Stimulated activated CD4-positive, alpha-beta T cell treated with anti-CD3 and anti-CD28 coated beads, Interleukin-2, amount 100 ng/mL, for 48 hours (primary cell): ENCODE results near the gene MCIDAS.

Source experiments
- DNase-seq, 2 donors: peaks; one replicate each; pipeline ENCODE4 v3.0.0-alpha.2; 2020

MCIDAS gene

GRCh38 chr5:55222092-55222984 is 4.8 kb downstream of the MCIDAS start:
- DNase-seq = no peak

GRCh38 chr5:55220433-55221185 is 6.5 kb downstream of the MCIDAS start:
- no peak for DNase-seq

- DNase-seq = no peak
Measured at GRCh38 chr5:55219770-55220169, 7.3 kb downstream of the MCIDAS start.

- DNase-seq = no peak
Measured at GRCh38 chr5:55218967-55219366, 8.1 kb downstream of the MCIDAS start.

- no peak for DNase-seq
Measured at GRCh38 chr5:55211184-55211874, 15.8 kb downstream of the MCIDAS start.

GRCh38 chr5:55205001-55205400 is 22.1 kb downstream of the MCIDAS start:
- DNase-seq = no peak

GRCh38 chr5:55191165-55191564 is 36.0 kb downstream of the MCIDAS start:
- no peak for DNase-seq

- DNase-seq = no peak
Measured at GRCh38 chr5:55188656-55189540, 38.2 kb downstream of the MCIDAS start.

GRCh38 chr5:55187370-55187769 is 39.7 kb downstream of the MCIDAS start:
- DNase-seq = no peak

- DNase-seq = no peak
Measured at GRCh38 chr5:55180016-55180415, 47.1 kb downstream of the MCIDAS start.

GRCh38 chr5:55177078-55177477 is 50.0 kb downstream of the MCIDAS start:
- no peak for DNase-seq

- DNase-seq = peak; percentile 12 to 17
Measured at GRCh38 chr5:55176176-55176818, 50.8 kb downstream of the MCIDAS start.

GRCh38 chr5:55175781-55176175 is 51.3 kb downstream of the MCIDAS start:
- no peak for DNase-seq

GRCh38 chr5:55173687-55174230 is 53.4 kb downstream of the MCIDAS start:
- DNase-seq = no peak

- peak; percentile 65 to 74 for DNase-seq
Measured at GRCh38 chr5:55172937-55173686, 54.0 kb downstream of the MCIDAS start, which contains the start of gene CDC20B. CDC20B (minus strand) TSS chr5:55173177; CDS start chr5:55173000, 177 bp downstream.

GRCh38 chr5:55172051-55172899 is 54.8 kb downstream of the MCIDAS start:
- peak; percentile 41 to 46 for DNase-seq

GRCh38 chr5:55171471-55171870 is 55.6 kb downstream of the MCIDAS start:
- DNase-seq = no peak
